GM23248 (cell line): Measurements from ENCODE around the gene CTIF.

Experiments
- EZH2 ChIP-seq: fragments of 200-600 bp; sonication (generic); IDR thresholded peaks from 2 replicates; pipeline ENCODE4 v1.6.1; 2018; ENCODE audit warnings: antibody characterized with exemption, mild to moderate bottlenecking; ENCODE audit not compliant: insufficient read depth, poor library complexity, severe bottlenecking
- EZH2phosphoT487 ChIP-seq: fragments of 200-600 bp; sonication (generic); IDR thresholded peaks from 2 replicates; pipeline ENCODE4 v1.6.1; 2018; ENCODE audit warnings: antibody characterized with exemption, moderate library complexity, mild to moderate bottlenecking, low read depth; ENCODE audit not compliant: insufficient read depth

DNA sequence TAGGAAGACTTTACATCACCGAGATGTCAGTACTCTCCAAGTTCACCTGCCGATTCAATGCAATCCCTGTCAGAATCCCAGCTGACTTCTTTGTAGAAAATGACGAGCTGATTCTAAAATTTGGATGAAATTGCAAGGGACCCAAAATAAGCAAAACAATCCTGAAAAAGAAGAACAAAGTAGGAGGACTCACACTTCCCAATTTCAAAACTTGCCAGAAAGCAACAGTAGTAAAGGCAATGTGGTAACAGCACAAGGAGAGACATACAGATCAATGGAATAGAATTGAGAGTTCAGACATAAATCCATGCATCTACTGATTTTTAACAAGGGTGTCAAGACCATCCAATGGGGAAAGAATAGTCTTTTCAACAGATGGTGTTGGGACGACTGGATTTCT lies 359.7 kb downstream of the CTIF start:
- TF ChIP-seq EZH2 (no peak), EZH2phosphoT487 (no peak)
